ENCODE results near the gene MMRN1.

DNA sequence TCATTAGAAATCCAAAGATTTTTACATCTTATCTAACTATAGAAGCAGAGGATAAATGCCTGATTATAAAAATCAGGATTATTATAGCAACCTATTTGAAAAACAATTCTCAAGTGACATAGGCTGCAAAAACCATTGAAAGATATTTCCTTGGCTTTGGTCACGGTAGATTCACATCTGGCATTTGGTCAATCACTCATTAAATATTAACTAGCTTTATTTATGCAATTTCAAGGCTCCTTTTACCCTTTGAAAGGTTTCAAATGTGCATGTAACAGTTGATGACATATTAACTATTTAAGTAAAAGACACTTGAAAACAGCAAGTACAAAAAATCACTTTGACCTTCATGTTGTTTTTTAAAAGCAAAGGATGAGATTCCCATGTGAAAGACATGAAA is 98.1 kb downstream of the MMRN1 start:
- TF ChIP-seq CTCF (IDR thresholded peaks at IDR 0.05) = no peak
- no peak for TF ChIP-seq EP300 (IDR thresholded peaks at IDR 0.05)
- TF ChIP-seq POLR2A (IDR thresholded peaks at IDR 0.05) = no peak

Measured in ovary (tissue), 3 donors.